Tibial artery (tissue), 4 donors: ENCODE measurements around the gene KRTAP10-7.

Experiments
- DNase-seq, 2 donors: peaks; one replicate each; pipeline ENCODE4 v3.0.0-alpha.2; 2019
- H3K27ac ChIP-seq, 2 donors: fragments of 200-600 bp; sonication (generic) in 1 of 2; 1 replicate in 1 of 2; 2 replicates in 1 of 2; pipeline ENCODE4 v1.5.1; 2018 to 2019; ENCODE audit warnings: mild to moderate bottlenecking in 1 of 2
- H3K27me3 ChIP-seq, 2 donors: fragments of 200-600 bp; sonication (generic) in 1 of 2; one replicate each; pipeline versions ENCODE4 v1.5.1 to v1.6.0; 2016 to 2019
- H3K36me3 ChIP-seq, 3 donors: fragments of 200-600 bp; sonication (generic) in 2 of 3; one replicate each; pipeline ENCODE4 v1.5.1; 2016 to 2019; ENCODE audit warnings: mild to moderate bottlenecking in 2 of 3
- H3K4me1 ChIP-seq, 4 donors: fragments of 200-600 bp; sonication (generic) in 2 of 4; 1 replicate in 3 of 4; 2 replicates in 1 of 4; pipeline ENCODE4 v1.5.1; 2016 to 2019
- H3K4me3 ChIP-seq, 2 donors: fragments of 200-600 bp; sonication (generic) in 1 of 2; 1 replicate in 1 of 2; 2 replicates in 1 of 2; pipeline ENCODE4 v1.5.1; 2018 to 2019; ENCODE audit warnings: mild to moderate bottlenecking in 2 of 2
- H3K9me3 ChIP-seq, 3 donors: fragments of 200-600 bp; sonication (generic) in 1 of 3; one replicate each; pipeline ENCODE4 v1.5.1; 2016 to 2019
- intact Hi-C: fragments of 100-400 bp; cut with DNase I; formaldehyde crosslinking; loops from one replicate; pipeline ENCODE4 v1.15.0; 2023; ENCODE audit warnings: low total_unique reads
- TF ChIP-seq, protein P1 (sequence below), 2 experiments: fragments of 200-600 bp in 1 of 2; fragments of 450-650 bp in 1 of 2; IDR thresholded peaks; one replicate each; pipeline ENCODE4 v1.5.1; 2017 to 2019; ENCODE audit warnings: antibody characterized with exemption in 2 of 2, mild to moderate bottlenecking in 1 of 2, moderate library complexity in 1 of 2

KRTAP10-7 gene

DNA sequence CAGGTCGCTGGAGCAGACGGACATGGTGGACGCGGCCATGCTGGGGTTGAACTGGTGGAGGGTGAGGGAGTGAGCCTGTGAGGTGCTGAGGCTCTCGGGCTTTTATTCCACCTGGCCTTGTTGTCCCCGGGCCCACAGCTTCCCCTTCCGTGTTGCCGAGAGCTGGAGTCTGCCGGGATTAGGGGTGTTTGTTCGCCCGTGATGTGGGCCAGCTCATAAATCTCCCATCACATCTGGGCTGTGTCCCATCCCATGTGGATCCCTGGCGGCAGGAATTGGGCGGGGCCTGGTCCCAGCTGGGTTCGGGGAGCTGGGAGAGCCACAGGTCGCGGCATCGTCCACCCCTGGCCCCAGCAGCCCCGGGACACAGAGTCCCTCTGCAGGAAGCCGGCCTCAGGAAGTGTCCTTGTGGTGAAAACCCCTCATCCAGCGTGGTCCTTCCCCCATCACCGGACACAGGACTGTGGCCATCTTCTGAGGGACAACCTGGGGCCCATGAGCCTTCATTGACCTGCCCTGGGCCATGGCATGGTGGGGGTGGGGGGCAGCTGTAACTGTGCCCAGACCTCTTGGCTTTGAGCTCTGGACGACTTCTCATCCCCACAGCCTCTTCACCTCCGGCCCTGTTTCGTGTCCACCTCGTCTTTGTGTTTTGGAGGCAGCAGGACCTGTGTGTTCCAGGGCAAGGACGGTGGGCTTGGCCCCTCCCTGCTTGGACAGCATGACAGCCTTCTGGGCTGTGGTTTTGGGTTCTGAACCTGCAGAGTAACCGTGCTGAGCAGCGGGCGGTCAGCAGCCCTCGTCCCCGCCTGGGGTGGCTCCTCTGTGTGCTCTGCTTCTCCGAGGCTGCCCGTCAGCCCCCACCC lies 7.7 kb upstream of the KRTAP10-7 start, which contains the start of gene KRTAP10-6:
Gene KRTAP10-6, minus strand, starts transcription at position 60 of the 866 bp plus-strand sequence. Its CDS starts 21 bp downstream, at position 39.
- peak in 1 of 2 donors; percentile 59 for DNase-seq
- Histone ChIP-seq H3K4me1 (no peaks in the 10 kb centered on the region), H3K27ac (no peak within 1 kb of the TSS), H3K9me3 (no peaks in the 10 kb centered on the region), H3K27me3 (peaks cover 0 to 36% of the 10 kb centered on the region in 2 donors), H3K4me3 (no peak within 1 kb of the TSS), H3K36me3 (no peaks in the 10 kb centered on the region)
- intact Hi-C loops, result no loop called here
- TF ChIP-seq, protein P1, sequence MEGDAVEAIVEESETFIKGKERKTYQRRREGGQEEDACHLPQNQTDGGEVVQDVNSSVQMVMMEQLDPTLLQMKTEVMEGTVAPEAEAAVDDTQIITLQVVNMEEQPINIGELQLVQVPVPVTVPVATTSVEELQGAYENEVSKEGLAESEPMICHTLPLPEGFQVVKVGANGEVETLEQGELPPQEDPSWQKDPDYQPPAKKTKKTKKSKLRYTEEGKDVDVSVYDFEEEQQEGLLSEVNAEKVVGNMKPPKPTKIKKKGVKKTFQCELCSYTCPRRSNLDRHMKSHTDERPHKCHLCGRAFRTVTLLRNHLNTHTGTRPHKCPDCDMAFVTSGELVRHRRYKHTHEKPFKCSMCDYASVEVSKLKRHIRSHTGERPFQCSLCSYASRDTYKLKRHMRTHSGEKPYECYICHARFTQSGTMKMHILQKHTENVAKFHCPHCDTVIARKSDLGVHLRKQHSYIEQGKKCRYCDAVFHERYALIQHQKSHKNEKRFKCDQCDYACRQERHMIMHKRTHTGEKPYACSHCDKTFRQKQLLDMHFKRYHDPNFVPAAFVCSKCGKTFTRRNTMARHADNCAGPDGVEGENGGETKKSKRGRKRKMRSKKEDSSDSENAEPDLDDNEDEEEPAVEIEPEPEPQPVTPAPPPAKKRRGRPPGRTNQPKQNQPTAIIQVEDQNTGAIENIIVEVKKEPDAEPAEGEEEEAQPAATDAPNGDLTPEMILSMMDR (IDR thresholded peaks at IDR 0.05), result no peak

DNA sequence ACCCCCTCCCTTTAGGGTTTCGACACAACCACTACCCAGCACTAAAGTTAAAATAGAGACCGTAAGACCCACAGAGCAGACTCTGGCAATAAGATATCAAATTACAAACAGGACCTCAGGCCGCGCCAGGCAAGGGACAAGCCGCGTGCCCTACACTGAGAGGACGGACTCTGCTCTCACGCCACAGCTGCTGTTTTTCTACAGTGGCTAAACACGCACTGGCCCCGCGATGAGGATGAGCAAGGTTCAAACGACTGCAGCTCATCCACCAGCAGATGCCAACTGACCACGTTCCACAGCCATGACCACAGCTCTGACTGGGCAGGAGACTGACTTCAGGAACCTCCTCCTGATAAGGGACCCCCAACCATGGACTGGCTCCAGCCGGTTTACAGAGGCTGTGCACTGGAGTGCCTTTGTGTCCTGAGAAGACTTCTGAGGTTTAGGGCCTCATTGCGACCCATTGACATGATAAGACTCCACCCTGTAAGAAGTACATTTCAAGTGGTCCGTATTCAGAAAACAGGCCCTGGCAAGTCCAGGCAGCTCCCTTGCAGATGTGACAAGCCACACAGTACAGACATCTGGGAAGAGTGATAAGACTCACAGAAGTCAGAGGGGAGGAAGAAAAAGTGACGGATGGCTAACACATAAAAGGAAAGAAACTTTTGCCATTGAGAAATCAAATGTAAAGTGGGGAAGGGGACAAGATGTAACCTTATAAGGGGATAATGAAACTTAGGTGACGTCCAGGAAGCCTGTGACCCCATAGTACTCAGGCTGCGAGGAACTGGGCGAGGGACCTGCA lies 6.6 kb upstream of the KRTAP10-7 start:
- peaks cover 0 to 36% of the 10 kb centered on the region in 2 donors for H3K27me3 ChIP-seq
- H3K4me1 ChIP-seq, result no peaks in the 10 kb centered on the region
- peak in 1 of 2 donors; percentile 40 for DNase-seq
- H3K27ac ChIP-seq, result no peak overlapping the region
- peaks cover 0 to 4% (median 0%) of the 10 kb centered on the region in 3 donors for H3K9me3 ChIP-seq
- TF ChIP-seq, protein P1 (IDR thresholded peaks at IDR 0.05), result no peak
- intact Hi-C loops, result no loop called here
- no peak overlapping the region for H3K4me3 ChIP-seq
- H3K36me3 ChIP-seq, result no peaks in the 10 kb centered on the region

DNA sequence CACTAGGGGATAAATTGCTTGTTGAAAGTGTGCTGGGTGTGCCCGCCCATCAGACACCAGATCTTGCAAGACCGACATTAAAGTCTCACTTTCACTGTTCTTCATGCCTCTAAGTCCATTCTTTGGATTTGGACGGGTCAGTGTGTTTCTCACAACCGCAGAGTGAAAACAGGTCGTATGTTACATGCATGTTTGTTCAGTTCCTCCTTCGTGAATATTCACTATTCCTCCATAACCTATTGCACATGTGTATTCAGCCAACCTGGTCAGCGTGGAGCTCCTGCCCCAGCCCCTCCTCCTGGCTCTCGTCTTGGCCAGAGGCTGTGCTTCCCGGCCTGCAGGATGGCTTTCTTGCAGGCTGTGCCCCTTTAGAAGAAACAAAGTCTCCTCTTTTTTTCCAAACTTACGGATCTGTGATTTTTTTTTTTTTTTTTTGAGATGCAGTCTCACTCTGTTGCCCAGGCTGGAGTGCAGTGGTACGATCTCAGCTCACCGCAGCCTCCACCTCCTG lies 5.9 kb upstream of the KRTAP10-7 start:
- Histone ChIP-seq H3K4me3 (no peak overlapping the region), H3K27ac (no peak overlapping the region), H3K4me1 (no peaks in the 10 kb centered on the region), H3K9me3 (peaks cover 0 to 5% (median 0%) of the 10 kb centered on the region in 3 donors), H3K27me3 (peaks cover 0 to 30% of the 10 kb centered on the region in 2 donors), H3K36me3 (no peaks in the 10 kb centered on the region)
- intact Hi-C loops, result no loop called here
- TF ChIP-seq, protein P1 (IDR thresholded peaks at IDR 0.05), result no peak
- no peak for DNase-seq

- TF ChIP-seq, protein P1 (IDR thresholded peaks at IDR 0.05), result no peak
- DNase-seq, result no peak
- Histone ChIP-seq H3K36me3 (no peaks in the 10 kb centered on the region), H3K27ac (no peak overlapping the region), H3K27me3 (peaks cover 0 to 20% of the 10 kb centered on the region in 2 donors), H3K9me3 (peaks cover 0 to 5% (median 0%) of the 10 kb centered on the region in 3 donors), H3K4me1 (no peaks in the 10 kb centered on the region), H3K4me3 (no peak overlapping the region)
- intact Hi-C loops, result no loop called here
Observed at GRCh38 chr21:44595524-44595923, 4.9 kb upstream of the KRTAP10-7 start.

GRCh38 chr21:44596068-44596725 lies 4.2 kb upstream of the KRTAP10-7 start:
- H3K27ac ChIP-seq, result no peak overlapping the region
- intact Hi-C loops, result no loop called here
- no peak overlapping the region for H3K4me3 ChIP-seq
- peaks cover 0 to 5% (median 0%) of the 10 kb centered on the region in 3 donors for H3K9me3 ChIP-seq
- peaks cover 0 to 16% of the 10 kb centered on the region in 2 donors for H3K27me3 ChIP-seq
- H3K36me3 ChIP-seq, result no peaks in the 10 kb centered on the region
- DNase-seq, result no peak
- H3K4me1 ChIP-seq, result no peaks in the 10 kb centered on the region
- TF ChIP-seq, protein P1 (IDR thresholded peaks at IDR 0.05), result no peak
